ENCODE data around the gene CREB5.

CREB5 gene

DNA sequence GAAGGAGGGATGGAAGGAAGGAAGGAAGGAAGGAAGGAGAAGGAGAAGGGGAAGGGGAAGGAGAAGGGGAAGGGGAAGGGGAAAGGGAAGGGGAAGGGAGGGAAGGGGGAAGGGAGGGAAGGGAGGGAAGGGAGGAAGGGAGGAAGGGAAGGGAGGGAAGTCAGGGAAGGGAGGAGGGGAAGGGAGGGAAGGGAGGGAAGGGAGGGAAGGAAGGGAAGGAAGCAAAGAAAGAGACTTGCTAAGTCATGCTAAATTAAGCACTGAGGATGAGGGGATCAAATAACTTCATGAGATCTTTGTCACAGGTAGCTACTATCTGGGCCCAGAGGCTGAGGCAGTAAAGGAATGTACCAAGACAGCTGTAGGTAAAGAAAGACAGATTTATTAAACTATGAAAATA, 429.4 kb downstream of the CREB5 start:
- TF ChIP-seq ZC3H10 (CRISPR knock-in tag; IDR thresholded peaks at IDR 0.05) (no peak), RARB (CRISPR knock-in tag; IDR thresholded peaks at IDR 0.05) (no peak), BACH2 (CRISPR knock-in tag; IDR thresholded peaks at IDR 0.05; ENCODE audit: borderline replicate concordance) (no peak), ARNTL (CRISPR knock-in tag; IDR thresholded peaks at IDR 0.05; ENCODE audit: borderline replicate concordance, low read depth) (no peak)
- TF ChIP-seq, protein P1, sequence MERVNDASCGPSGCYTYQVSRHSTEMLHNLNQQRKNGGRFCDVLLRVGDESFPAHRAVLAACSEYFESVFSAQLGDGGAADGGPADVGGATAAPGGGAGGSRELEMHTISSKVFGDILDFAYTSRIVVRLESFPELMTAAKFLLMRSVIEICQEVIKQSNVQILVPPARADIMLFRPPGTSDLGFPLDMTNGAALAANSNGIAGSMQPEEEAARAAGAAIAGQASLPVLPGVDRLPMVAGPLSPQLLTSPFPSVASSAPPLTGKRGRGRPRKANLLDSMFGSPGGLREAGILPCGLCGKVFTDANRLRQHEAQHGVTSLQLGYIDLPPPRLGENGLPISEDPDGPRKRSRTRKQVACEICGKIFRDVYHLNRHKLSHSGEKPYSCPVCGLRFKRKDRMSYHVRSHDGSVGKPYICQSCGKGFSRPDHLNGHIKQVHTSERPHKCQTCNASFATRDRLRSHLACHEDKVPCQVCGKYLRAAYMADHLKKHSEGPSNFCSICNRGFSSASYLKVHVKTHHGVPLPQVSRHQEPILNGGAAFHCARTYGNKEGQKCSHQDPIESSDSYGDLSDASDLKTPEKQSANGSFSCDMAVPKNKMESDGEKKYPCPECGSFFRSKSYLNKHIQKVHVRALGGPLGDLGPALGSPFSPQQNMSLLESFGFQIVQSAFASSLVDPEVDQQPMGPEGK (CRISPR knock-in tag; IDR thresholded peaks at IDR 0.05; ENCODE audit: borderline replicate concordance), result no peak
- no peak for ATAC-seq

DNA sequence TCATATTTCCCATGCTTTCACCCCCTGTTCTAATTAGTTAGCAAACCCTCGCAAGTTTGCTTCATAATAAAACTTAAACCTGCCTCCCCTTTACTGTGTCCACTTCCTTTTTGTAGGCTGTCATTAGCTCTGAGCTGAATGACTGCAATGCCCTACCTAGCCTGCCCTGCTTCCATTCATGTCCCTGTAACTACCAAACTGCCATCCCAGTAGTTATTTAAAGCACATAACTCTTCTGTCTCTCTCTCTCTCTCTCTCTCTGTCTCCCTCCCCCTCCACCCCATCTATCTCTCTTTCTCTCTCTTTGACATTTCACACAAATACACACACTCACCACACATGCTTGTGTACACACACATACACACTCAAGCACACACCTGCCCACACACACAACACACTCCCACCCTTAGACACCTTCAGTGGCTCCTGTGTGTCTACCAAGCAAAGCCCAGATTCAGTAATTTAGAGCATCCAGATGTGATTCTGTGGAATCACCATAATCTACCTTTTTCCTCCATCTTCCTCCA, 430.5 kb downstream of the CREB5 start:
- no peak for ATAC-seq

DNA sequence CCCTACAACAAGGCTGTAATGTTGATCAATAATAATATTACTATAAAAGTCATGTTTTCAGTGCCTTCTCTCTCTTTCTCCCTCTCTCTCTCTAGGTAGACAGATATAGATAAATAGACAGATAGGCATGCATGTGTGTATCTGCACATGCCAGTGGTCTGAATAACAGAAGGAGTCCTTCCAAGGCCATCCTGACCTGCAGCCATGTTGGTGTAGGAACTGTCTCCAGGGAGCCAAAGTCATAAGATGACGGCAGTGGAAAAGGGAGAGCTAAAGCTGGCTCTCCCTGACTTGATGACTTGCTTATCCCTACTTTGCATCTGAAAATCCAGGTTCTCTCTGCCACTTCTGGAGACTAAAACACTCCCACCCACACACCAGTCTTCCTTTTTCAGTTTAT, 432.8 kb downstream of the CREB5 start:
- no peak for ATAC-seq
- TF ChIP-seq ISL1 (CRISPR knock-in tag; IDR thresholded peaks at IDR 0.05) (no peak), TSHZ2 (CRISPR knock-in tag; IDR thresholded peaks at IDR 0.05) (no peak), GLIS3 (CRISPR knock-in tag; IDR thresholded peaks at IDR 0.05) (no peak), CSDC2 (CRISPR knock-in tag; IDR thresholded peaks at IDR 0.05) (no peak), PPARA (CRISPR knock-in tag; IDR thresholded peaks at IDR 0.05; ENCODE audit: borderline replicate concordance) (no peak), ZNF8 (CRISPR knock-in tag; IDR thresholded peaks at IDR 0.05) (no peak)
- TF ChIP-seq, protein P2, sequence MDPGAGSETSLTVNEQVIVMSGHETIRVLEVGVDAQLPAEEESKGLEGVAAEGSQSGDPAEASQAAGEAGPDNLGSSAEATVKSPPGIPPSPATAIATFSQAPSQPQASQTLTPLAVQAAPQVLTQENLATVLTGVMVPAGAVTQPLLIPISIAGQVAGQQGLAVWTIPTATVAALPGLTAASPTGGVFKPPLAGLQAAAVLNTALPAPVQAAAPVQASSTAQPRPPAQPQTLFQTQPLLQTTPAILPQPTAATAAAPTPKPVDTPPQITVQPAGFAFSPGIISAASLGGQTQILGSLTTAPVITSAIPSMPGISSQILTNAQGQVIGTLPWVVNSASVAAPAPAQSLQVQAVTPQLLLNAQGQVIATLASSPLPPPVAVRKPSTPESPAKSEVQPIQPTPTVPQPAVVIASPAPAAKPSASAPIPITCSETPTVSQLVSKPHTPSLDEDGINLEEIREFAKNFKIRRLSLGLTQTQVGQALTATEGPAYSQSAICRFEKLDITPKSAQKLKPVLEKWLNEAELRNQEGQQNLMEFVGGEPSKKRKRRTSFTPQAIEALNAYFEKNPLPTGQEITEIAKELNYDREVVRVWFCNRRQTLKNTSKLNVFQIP (CRISPR knock-in tag; IDR thresholded peaks at IDR 0.05; ENCODE audit: borderline replicate concordance, low read depth), result no peak

More for the DNA sequence above, 430.5 kb downstream of the CREB5 start:
- TF ChIP-seq ZNF565 (CRISPR knock-in tag; conservative IDR thresholded peaks at IDR 0.05; ENCODE audit: low read depth) (no peak), OSR1 (CRISPR knock-in tag; IDR thresholded peaks at IDR 0.05) (no peak), TSHZ2 (CRISPR knock-in tag; IDR thresholded peaks at IDR 0.05) (no peak), CREB5 (CRISPR knock-in tag; IDR thresholded peaks at IDR 0.05; ENCODE audit: low read depth) (no peak), SNAI2 (CRISPR knock-in tag; IDR thresholded peaks at IDR 0.05) (no peak), RARB (CRISPR knock-in tag; IDR thresholded peaks at IDR 0.05) (no peak), ESRRG (CRISPR knock-in tag; IDR thresholded peaks at IDR 0.05) (no peak), TOX (CRISPR knock-in tag; IDR thresholded peaks at IDR 0.05; ENCODE audit: borderline replicate concordance) (no peak), GLIS3 (CRISPR knock-in tag; IDR thresholded peaks at IDR 0.05) (no peak), BACH2 (CRISPR knock-in tag; IDR thresholded peaks at IDR 0.05; ENCODE audit: borderline replicate concordance) (no peak), ZFP30 (CRISPR knock-in tag; IDR thresholded peaks at IDR 0.05) (no peak), TCF4 (CRISPR knock-in tag; IDR thresholded peaks at IDR 0.05; ENCODE audit: borderline replicate concordance) (no peak), ZNF70 (CRISPR knock-in tag; IDR thresholded peaks at IDR 0.05) (no peak), ZFP3 (CRISPR knock-in tag; IDR thresholded peaks at IDR 0.05) (no peak), ISL1 (CRISPR knock-in tag; IDR thresholded peaks at IDR 0.05) (no peak)
- TF ChIP-seq, protein P1 (CRISPR knock-in tag; IDR thresholded peaks at IDR 0.05; ENCODE audit: borderline replicate concordance), result no peak

Measured in SK-N-SH treated with all-trans-retinoic acid at 6 μM for 48 hours (cell line).